Ishikawa (cell line): ENCODE measurements around the gene PCDH9.

Source experiments
- CEBPB ChIP-seq: IDR thresholded peaks from 2 replicates; pipeline ENCODE4 v1.6.1; 2012
- CREB1 ChIP-seq: IDR thresholded peaks from 2 replicates; pipeline ENCODE4 v1.6.1; 2012; ENCODE audit warnings: low read depth
- EGR1 ChIP-seq: IDR thresholded peaks from 2 replicates; pipeline ENCODE4 v1.6.1; 2012
- EP300 ChIP-seq: IDR thresholded peaks from 2 replicates; pipeline ENCODE4 v1.6.1; 2012; ENCODE audit warnings: borderline replicate concordance
- FOXM1 ChIP-seq: IDR thresholded peaks from 2 replicates; pipeline ENCODE4 v1.6.1; 2012; ENCODE audit warnings: low read depth, borderline replicate concordance
- NFIC ChIP-seq: IDR thresholded peaks from 2 replicates; pipeline ENCODE4 v1.6.1; 2012
- RAD21 ChIP-seq: IDR thresholded peaks from 2 replicates; pipeline ENCODE4 v1.6.1; 2012; ENCODE audit warnings: low read depth
- TAF1 ChIP-seq: IDR thresholded peaks from 2 replicates; pipeline ENCODE4 v1.6.1; 2012; ENCODE audit warnings: low read depth, mild to moderate bottlenecking
- TCF12 ChIP-seq: IDR thresholded peaks from 2 replicates; pipeline ENCODE4 v1.6.1; 2012; ENCODE audit warnings: low read depth
- TEAD4 ChIP-seq: IDR thresholded peaks from 2 replicates; pipeline ENCODE4 v1.6.1; 2012
- YY1 ChIP-seq: IDR thresholded peaks from 2 replicates; pipeline ENCODE4 v1.6.1; 2012; ENCODE audit warnings: low read depth
- ZBTB7A ChIP-seq: IDR thresholded peaks from 2 replicates; pipeline ENCODE4 v1.6.1; 2012; ENCODE audit warnings: low read depth
- TF ChIP-seq, protein P1 (sequence below): IDR thresholded peaks from 2 replicates; pipeline ENCODE4 v1.6.1; 2012
- TF ChIP-seq, protein P2 (sequence below): IDR thresholded peaks from 2 replicates; pipeline ENCODE4 v1.6.1; 2012; ENCODE audit warnings: low read depth, mild to moderate bottlenecking
- TF ChIP-seq, protein P3 (sequence below): IDR thresholded peaks from 2 replicates; pipeline ENCODE4 v1.6.1; 2012

PCDH9 gene

DNA sequence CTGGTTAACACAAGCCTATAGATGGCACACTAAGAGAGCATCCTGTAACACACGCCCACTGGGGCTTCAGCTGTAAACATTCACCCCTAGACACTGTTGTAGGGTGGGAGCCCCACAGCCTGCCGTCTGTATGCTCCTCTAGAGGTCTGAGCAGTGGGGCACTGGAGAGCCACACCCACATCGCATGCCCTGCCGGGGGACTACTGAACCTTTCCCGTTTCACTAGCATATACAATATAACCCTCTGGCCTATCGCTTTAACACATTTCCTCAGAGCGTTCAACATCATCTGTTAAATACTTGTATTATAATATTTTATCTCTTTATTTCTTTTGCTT, 73.4 kb downstream of the PCDH9 start:
- TF ChIP-seq CREB1 (no peak), NFIC (no peak), YY1 (no peak), FOXM1 (no peak)
- TF ChIP-seq, protein P1, sequence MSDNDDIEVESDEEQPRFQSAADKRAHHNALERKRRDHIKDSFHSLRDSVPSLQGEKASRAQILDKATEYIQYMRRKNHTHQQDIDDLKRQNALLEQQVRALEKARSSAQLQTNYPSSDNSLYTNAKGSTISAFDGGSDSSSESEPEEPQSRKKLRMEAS, result no peak
- TF ChIP-seq, protein P2, sequence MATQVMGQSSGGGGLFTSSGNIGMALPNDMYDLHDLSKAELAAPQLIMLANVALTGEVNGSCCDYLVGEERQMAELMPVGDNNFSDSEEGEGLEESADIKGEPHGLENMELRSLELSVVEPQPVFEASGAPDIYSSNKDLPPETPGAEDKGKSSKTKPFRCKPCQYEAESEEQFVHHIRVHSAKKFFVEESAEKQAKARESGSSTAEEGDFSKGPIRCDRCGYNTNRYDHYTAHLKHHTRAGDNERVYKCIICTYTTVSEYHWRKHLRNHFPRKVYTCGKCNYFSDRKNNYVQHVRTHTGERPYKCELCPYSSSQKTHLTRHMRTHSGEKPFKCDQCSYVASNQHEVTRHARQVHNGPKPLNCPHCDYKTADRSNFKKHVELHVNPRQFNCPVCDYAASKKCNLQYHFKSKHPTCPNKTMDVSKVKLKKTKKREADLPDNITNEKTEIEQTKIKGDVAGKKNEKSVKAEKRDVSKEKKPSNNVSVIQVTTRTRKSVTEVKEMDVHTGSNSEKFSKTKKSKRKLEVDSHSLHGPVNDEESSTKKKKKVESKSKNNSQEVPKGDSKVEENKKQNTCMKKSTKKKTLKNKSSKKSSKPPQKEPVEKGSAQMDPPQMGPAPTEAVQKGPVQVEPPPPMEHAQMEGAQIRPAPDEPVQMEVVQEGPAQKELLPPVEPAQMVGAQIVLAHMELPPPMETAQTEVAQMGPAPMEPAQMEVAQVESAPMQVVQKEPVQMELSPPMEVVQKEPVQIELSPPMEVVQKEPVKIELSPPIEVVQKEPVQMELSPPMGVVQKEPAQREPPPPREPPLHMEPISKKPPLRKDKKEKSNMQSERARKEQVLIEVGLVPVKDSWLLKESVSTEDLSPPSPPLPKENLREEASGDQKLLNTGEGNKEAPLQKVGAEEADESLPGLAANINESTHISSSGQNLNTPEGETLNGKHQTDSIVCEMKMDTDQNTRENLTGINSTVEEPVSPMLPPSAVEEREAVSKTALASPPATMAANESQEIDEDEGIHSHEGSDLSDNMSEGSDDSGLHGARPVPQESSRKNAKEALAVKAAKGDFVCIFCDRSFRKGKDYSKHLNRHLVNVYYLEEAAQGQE, result no peak
- TF ChIP-seq, protein P3, sequence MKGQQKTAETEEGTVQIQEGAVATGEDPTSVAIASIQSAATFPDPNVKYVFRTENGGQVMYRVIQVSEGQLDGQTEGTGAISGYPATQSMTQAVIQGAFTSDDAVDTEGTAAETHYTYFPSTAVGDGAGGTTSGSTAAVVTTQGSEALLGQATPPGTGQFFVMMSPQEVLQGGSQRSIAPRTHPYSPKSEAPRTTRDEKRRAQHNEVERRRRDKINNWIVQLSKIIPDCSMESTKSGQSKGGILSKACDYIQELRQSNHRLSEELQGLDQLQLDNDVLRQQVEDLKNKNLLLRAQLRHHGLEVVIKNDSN, result no peak

DNA sequence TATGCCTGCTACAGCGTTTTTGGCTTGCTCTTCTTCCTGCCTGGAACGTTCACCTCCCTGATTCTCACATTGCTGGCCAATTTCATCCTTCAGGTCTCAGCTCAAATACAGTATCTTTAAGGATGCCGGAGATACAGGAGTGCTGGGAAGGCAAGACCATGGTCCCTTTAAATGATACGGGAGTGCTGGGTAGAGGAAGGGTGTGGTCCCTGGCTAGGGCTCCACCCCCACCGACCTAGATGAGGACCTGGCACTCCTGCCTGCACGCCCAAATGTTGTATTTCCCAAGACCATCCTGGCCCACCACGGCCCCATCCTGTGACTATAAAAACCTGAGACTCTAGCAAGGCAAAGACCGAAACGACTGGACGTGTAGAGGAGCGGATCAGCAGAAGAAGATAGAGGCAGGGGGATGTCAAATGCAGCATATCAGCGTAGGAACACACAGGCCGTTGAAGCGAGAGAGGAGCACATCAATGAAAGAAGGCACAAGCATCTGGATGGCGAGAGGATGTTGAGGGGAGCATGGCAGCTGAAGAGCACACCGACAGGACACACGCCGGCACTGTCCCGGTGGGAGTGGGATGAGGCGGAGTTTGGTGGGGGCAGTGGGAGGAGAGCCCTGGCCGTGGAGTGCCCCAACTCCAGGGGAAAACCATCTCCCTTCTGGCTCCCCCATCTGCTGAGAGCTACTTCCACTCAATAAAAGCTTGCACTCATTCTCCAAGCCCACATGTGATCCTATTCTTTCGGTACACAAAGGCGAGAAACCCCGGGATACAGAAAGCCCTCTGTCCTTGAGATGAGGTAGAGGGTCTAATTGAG, 74.0 kb downstream of the PCDH9 start:
- TF ChIP-seq NFIC (no peak), EGR1 (no peak), CREB1 (no peak), YY1 (no peak), TEAD4 (no peak), CEBPB (no peak), ZBTB7A (no peak), RAD21 (no peak)
- TF ChIP-seq, protein P1, result no peak

DNA sequence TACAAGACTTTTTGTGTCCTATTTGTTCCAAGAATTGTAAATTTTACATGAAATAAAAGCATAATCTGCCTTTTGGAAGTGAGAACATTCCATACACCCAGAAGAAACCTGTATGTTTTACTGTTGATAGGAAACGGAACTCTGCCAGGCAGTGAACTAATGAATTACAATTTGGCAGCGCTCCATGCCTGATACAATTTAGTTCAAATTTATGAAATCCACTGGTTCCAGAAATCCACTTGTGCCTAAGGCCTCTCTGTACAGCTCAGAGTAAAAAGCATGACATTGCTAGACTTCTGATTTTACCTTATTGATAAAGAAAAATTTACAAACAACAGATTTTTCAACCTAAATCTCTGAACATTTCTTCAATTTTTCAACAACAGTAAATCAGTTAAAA, 78.1 kb downstream of the PCDH9 start:
- TF ChIP-seq, protein P3, result no peak
- TF ChIP-seq, protein P2, result no peak
- TF ChIP-seq CREB1 (no peak), CEBPB (no peak), EP300 (no peak), TEAD4 (no peak), EGR1 (no peak), NFIC (no peak), TCF12 (no peak)

DNA sequence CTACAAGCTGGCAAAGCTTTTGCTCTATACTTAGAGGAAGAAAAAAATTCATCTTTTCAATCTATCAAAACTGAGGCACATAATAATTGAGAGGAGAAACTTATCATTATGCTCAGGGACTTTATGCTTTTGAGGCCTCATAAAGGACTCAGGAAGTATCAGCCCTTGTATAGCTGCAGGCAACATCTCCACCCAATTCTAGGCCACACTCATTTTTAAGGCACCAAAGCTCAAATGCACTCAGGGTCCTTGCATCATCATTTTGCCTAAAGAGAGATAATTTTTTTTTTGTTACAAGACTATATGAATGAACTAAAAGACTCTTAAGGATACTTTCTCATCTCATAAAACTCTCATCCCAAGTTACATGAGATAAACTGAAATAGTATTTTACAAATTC, 78.5 kb downstream of the PCDH9 start:
- TF ChIP-seq RAD21, result no peak
- TF ChIP-seq EP300, result no peak
- TF ChIP-seq FOXM1, result no peak
- TF ChIP-seq EGR1, result no peak
- no peak for TF ChIP-seq YY1

DNA sequence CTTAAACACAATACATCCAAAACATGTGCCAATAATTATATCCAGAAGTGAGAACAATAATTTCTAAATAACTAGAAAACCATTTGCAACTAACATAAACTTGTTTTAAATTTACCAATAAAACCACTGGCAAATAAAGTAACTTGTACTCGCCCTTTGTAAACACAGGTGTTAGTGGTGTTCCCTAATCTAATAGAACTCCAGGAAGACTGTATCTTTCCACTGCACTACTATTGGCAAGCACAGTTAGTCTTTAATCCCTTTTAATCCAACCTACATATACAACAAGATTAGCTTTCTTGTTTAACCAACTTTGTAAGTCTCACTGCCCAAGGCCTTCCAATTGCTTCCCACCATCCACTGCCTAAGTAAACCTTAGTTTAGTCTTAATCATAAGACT, 79.5 kb downstream of the PCDH9 start:
- TF ChIP-seq, protein P2, result no peak
- TF ChIP-seq NFIC, result no peak
- TF ChIP-seq TEAD4, result no peak
- TF ChIP-seq TCF12, result no peak
- TF ChIP-seq EGR1, result no peak
- no peak for TF ChIP-seq ZBTB7A
- TF ChIP-seq, protein P1, result no peak
- no peak for TF ChIP-seq TAF1
- TF ChIP-seq RAD21, result no peak
- TF ChIP-seq, protein P3, result no peak
- TF ChIP-seq CREB1, result no peak
- TF ChIP-seq EP300, result no peak
- no peak for TF ChIP-seq FOXM1
